ENCODE data around the gene KRTAP10-3. TPM values are rescaled to one million over a fixed set of nuclear protein-coding genes. Genes with fewer than 3 reads are reported as not detected.
A peak's percentile ranks its signal among the peaks of the same experiment; 100 is the strongest.

KRTAP10-3 gene
- total and polyA plus RNA-seq, 9 of the 15 experiments (the other 6 are each of a cell fraction or from before 2014, with no cell fraction given) = not detected

DNA sequence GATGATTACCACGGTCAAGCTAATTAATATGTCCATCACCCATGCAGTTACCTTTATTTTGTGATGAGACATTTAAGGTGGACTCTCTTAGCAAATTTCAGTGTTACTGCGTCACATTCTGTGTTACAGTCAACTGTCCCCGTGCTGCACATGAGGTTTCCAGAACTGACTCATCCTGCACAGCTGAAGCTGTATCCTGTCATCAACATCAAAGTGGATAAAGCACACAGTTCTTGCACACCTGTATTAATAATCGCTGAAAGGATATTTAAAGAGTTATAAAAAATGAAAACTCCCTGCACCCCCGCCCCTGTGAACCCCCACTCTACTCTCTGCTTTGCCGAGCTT is 25.2 kb upstream of the KRTAP10-3 start (continued):
- TF ChIP-seq JUND (IDR thresholded peaks at IDR 0.05; ENCODE audit: borderline replicate concordance, low read depth, low read length) (0 out of 2 replicates have a peak, but pooled peaks have one; percentile 10), JUND (tag; IDR thresholded peaks at IDR 0.05; ENCODE audit: borderline replicate concordance, low read depth, low read length) (peak; percentile 39; the same call in 1 of the 3 replicates), ATF1 (CRISPR knock-in tag; IDR thresholded peaks at IDR 0.05) (no peak), ATF1 (tag; IDR thresholded peaks at IDR 0.05) (0 out of 2 replicates have a peak, but pooled peaks have one; percentile 34), ZBTB11 (CRISPR knock-in tag; IDR thresholded peaks at IDR 0.05) (peak in 2 of 3 experiments; percentile 32 to 95; a peak in 3 of 6 replicates)

GRCh38 chr21:44583089-44583799 is 24.6 kb upstream of the KRTAP10-3 start:
- 17% methylated on average over 11 of the region's 11 CpGs for WGBS (ENCODE audit: insufficient coverage, low coverage, missing lambda C conversion rate)
- no peaks in the 10 kb centered on the region for H3K9me1 ChIP-seq (ENCODE audit: control insufficient read depth, insufficient read depth, low read length)
- no peak overlapping the region for H3K4me3 ChIP-seq
- H3K9ac ChIP-seq (ENCODE audit: insufficient read depth in 1 of 2, low read depth in 2 of 2, low read length in 2 of 2) = no peak overlapping the region
- intact Hi-C loops (cut with micrococcal nuclease) = no loop called here
- H3K4me1 ChIP-seq (replicated peaks in 1 of 2; ENCODE audit: control insufficient read depth in 2 of 2, insufficient read depth in 2 of 2, low read length in 2 of 2) = no peaks in the 10 kb centered on the region; a peak in 2 of 5 replicates
- H3K27ac ChIP-seq (ENCODE audit: extremely low read depth, low read depth, low read length) = no peak overlapping the region
- FAIRE-seq = peak; percentile 29
- H3K4me2 ChIP-seq (ENCODE audit: insufficient read depth, low read length) = no peak overlapping the region
- in situ Hi-C loops (cut with MboI) = no loop called here
- H3K9me3 ChIP-seq (replicated peaks; ENCODE audit: control insufficient read depth, insufficient read depth, low read depth, low read length) = peaks cover 3% of the 10 kb centered on the region; the same call in 1 of the 2 replicates
- ChIA-PET CTCF (ENCODE audit: low intra/inter-chr PET ratio) (no interaction called here), POLR2A (interaction anchor here (0.8 to 1.6 kb wide), 2 partner anchors 13 to 95 kb away, joined by 3 to 4 read pairs; no protein-coding TSS in a partner anchor)
- H4K20me1 ChIP-seq (replicated peaks; ENCODE audit: control insufficient read depth, insufficient read depth, low read length) = no peaks in the 10 kb centered on the region
- BruUV-seq (replicated peaks) = no TSS peak
- peaks cover 0 to 6% of the 10 kb centered on the region in 2 experiments; a peak in 1 of 5 replicates for H3K27me3 ChIP-seq (ENCODE audit: control insufficient read depth in 2 of 2, insufficient read depth in 2 of 2, low read length in 2 of 2)
- H3K36me3 ChIP-seq (ENCODE audit: control insufficient read depth, insufficient read depth, low read length) = no peaks in the 10 kb centered on the region
- no peak for DNase-seq (ENCODE audit: extremely low read depth in 1 of 4, low spot score in 3 of 4)
- H3K79me2 ChIP-seq (ENCODE audit: control insufficient read depth, insufficient read depth, low read length) = no peaks in the 10 kb centered on the region
- ATAC-seq = no peak
- no peak overlapping the region for H2AFZ ChIP-seq (ENCODE audit: low read depth, low read length)
- TF ChIP-seq NR2F6 (CRISPR knock-in tag; IDR thresholded peaks at IDR 0.05) = no peak
- peak; percentile 61 for TF ChIP-seq REST (IDR thresholded peaks at IDR 0.05; ENCODE audit: borderline replicate concordance)
- no peak for TF ChIP-seq REST (CRISPR knock-in tag; IDR thresholded peaks at IDR 0.05; ENCODE audit: low read depth)
